ENCODE data around the gene BTBD1.
"Not testable (repeated sequence)": the region's sequence is repeated elsewhere in the genome, so short reads cannot be mapped to it uniquely, and the experiment has no call there.

BTBD1 gene

DNA sequence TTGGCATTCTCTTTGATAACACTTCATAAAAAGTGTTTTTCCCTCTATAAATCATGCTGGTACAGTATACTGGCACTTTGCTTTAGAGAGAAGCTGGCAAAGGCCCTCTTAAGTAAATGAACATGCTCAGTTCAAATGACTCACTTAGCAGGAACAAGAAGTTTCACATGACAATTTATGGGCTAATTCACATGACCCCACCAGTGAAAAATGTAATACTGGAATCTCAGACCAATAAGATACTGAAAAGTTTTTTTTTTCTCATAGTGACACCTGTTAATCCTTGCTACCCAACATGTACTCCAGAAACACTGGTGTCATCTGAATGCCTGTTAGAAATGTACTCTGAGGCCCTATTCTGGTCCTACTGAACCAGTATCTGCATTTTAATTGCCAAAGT lies 13.9 kb downstream of the BTBD1 start:
- DNase-seq, result no peak

DNA sequence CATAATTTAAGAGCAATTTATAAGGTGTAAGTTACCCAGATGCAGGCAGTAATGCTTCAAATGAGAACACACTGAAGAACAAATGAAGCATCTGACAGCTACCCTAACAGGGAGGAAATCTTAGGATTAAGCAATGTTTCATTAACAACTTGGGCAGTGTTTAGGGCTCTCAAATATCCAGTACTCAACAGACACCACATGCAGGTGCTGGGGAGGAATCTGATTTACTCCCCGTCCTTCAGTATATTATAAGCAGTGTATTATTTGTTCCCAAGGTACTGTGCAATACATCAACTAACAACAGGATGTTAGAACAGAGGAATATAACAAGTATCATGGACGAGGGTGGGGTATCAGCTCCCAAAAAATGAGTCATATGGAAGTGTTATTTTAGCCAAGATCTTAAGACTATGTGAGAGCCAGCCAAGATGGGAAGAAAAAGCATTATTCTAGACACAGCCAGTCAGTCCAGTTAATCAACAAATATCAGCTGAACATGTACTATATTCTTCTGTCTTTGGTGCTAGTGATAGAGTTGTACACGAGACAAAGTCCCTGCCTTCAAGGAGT lies 20.4 kb downstream of the BTBD1 start:
- no peak for DNase-seq

DNA sequence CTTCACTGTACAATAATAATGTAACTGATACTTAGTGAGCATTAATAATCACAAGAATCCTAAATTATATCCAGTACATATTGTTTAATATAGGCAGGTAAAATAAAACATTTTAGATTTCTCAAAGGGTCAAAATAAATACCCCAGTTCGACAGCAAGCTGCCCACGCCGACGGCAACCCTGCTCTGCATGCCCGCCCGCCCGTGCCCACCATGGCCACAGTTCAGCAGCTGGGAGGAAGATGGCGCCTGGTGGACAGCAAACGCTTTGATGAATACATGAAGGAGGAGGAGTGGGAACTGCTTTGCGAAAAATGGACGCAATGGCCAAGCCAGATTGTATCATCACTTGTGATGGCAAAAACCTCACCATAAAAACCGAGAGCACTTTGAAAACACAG lies 22.9 kb downstream of the BTBD1 start:
- DNase-seq, result no peak

DNA sequence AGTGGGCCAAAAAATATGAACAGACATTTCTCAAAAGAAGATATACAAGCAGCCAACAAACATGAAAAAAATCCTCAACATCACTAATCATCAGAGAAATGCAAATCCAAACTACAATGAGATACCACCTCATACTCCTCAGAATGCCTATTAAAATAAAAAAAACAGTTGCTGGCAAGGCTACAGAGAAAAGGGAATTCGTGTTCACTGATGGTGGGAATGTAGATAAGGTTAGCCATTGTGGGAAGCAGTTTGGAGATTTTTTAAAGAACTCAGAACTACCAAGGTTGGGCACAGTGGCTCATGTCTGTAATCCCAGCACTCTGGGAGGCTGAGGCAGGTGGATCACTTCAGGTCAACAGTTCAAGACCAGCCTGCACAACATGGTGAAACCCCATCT lies 27.8 kb downstream of the BTBD1 start:
- DNase-seq, result no peak

DNA sequence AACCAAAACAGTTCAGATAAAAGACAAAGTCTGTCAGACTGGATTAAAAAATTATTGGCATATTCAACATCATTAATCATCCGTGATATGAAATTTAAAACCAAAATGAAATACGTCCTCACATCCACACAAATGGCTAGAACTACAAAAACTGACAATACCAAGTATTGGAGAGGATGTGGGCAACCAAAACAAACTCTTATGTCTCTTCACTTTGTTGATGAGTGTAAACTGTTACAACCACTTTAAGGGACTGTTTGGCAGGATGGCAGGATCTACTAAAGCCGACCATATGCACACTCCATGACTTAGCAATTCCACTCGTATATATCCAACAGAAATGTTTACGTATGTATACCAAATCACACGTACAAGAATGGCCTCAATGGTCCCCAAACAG lies 30.8 kb downstream of the BTBD1 start:
- DNase-seq, result no peak

DNA sequence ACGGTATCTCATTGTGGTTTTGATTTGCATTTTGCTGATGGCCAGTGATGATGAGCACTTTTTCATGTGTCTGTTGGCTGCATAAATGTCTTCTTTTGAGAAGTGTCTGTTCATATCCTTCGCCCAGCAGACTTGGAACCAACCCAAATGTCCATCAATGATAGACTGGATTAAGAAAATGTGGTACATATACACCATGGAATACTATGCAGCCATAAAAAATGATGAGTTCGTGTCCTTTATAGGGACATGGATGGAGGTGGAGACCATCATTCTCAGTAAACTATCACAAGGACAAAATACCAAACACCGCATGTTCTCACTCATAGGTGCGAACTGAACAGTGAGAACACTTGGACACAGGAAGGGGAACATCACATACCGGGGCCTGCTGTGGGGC lies 35.8 kb downstream of the BTBD1 start:
- DNase-seq, result not testable (repeated sequence)

DNA sequence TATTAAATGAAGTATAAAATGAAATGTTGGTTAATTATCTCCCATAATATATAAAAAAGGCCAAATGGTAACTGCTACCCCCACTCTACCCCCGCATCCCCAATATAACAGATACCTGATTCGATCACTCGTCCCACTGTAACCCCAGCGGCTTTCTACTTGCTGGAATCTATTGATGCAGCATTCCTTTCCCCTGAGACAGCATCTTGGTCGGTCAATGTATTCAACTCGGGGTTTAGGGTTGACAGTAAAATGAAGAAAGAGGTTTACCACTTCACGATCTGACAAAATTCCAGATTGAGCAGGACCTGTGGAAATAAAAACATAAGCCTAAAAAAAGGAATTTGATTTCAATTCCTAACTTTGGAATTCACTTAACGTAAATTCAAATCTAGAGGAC lies 37.0 kb downstream of the BTBD1 start:
- no peak for DNase-seq

DNA sequence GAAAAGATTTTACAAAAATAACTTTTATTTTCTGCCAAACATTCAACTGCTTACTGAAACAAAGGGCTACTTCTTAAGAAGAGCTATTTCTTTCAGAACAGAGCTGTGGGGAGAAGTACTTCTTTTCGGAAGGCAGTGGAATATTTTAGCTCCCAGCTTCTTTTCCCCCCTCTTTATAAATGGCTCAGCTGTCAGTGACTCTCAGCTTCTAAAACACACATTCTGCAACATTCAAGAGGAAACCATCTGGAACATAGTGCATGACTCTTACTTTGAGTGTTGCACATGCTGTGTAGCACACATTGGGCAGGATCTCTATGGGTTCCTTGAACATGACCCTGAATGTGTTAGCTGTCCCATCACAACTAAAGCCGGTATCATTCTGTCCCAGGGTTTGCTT lies 48.6 kb downstream of the BTBD1 start:
- DNase-seq, result no peak

DNA sequence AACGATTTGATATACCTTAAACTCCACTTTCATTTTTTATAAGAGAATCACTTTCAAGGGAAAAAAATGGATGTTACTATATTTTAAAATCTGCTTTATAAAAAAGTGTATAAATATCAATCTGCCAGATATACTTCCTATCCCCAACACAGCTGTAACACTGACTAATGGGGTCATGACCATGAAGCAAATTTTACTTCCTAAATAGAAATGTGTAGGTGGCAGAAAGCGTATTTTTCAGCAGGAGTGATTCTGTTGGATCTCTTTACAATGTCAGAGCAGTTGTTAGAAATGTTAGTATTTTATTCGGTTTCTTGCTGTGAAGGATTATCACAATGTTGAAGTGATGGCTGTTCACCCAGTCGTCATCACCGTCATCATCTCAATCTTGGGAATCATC lies 50.1 kb downstream of the BTBD1 start:
- no peak for DNase-seq

DNA sequence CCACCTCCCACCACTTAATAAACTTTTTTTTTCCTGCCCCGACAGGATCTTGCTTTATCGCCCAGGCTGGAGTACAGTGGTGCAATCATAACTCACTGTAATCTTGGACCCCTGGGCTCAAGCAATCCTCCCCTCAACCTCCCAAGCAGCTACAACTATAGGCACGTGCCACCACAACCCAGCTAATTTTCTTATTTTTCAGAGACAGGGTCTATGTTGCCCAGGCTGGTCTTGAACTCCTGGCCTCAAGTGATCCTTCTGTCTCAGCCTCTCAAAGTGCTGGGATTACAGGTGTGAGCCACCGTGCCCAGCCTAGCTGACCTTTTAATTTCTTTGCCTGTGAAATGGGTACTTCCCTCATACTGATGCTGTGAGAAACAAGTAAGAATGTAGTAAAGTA lies 51.7 kb downstream of the BTBD1 start:
- DNase-seq, result no peak

DNA sequence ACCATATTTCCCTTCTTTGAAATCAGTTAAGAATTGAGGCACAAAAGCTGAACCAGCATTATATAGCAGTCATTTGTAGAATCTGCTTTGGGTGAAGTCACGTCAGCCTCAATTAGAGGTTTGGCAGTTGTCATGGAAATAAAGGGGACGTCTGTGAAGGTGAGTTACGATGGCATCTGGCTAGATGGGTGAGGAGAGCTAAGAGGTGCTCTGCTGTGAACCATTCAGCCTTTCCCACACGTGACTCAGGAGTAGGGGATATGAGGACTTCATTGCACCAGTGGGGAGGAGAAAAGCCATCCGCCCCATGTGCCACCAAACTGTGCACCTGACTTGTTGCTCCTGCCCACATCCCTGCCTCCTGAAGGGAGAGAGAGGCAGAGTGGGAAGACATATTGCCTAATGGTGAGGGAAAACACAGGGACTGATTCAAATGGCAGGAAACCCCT lies 52.8 kb downstream of the BTBD1 start:
- no peak for DNase-seq

DNA sequence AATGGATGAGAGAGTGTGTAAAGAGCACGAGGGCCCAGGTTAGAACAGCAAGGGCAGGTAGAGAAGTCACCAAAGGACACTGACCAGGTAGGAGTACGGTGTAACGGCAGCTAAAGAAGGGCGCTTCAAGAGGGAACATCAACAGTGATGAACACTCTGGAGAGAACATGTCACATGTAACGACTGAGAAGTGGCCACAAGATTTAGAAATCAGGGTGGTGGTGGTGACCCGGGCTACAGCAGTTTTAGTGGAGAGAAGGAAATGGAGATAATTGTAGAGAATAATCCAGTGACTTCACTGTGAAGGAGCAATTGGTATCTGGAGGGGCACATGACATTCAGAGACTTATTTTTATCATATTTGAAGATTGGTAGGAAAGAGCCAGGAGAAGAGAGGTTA lies 54.4 kb downstream of the BTBD1 start:
- no peak for DNase-seq

DNA sequence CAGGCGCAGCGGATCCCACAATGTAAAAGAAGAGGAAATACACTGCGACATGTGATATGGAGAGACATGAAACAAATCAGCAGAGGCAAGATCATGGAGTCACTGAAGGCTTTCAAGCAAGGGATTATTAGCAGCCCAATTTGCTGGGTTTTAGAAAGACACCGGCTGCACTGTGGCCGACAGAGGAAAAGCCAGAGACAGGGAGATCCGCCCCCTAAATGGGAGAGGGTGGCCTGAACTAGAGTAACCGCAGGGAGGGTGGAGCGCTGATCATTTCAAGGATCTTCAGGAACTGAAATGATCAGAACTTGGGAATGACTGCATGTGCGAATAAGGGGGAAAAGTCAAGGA lies 55.0 kb downstream of the BTBD1 start:
- no peak for DNase-seq

DNA sequence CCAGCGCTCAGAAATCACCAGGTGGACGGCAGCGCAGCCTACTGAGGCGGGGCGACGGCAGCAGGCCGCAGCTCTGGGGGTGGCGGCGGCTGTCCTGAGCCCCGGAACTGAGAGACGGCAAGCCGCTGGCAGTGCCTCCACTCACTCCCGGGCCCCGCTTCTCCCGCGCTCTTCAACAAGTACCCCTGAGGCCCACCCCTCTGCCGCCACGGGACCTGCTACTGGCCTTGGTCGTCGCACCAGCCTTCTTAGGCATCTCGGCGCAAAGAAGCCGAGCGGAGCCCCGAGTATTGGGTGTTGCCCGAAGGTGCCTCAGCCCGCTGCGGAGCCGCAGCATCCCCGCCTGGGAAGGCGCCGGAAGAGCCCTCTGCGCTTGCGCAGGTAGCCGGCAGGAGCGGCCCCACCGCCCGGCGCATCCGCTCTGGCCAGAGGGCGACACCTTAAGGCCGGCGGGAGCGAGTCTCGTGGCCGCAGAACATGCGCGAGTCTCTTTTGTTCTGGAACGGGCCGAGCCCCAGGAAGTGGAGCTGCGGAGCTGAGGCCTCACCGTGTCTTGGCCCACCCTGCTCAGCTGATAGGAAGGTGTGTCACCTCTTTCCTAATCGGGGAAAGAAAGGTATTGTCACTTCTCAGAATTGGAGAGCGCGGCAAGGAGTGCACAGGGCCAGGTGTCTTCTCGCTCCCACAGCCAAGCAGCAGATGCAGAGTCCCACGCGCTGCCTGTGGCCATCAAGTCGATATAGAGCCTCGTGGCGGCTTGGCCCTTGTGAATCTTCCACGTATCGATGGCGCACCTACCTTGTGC lies 55.6 kb downstream of the BTBD1 start, which contains the start of gene C15orf40:
TSS of gene C15orf40 (minus strand) at position 369 of the 805 bp plus-strand sequence. CDS start at position 337, 32 bp downstream.
- peak; percentile 91 for DNase-seq

DNA sequence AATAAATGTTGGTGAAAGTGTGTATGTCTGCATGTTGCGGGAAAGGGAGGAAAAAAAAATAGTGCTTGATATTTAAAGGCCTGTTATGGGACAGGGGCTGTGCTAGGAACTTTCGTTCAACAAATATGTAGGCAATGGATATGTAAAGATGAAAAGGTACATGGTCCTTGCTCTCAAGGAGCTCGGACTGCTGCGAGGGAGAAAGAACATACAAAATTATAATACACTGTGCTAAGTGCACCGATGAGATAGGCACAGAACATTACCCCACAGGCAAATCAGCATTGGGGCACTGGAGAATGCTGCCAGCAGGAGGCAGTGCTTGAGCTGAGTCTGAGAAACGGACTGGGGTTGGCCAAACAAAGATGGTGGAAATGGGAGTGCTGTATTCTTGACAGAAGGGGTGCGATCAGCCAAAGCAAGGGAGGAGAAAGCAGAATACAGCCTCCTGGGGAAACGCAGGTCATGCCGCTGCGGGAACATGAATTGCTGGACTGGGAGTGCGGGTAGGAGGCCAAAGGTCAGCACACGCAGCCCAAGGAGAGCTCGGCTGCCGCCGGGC lies 56.3 kb downstream of the BTBD1 start:
- peak; percentile 75 for DNase-seq

DNA sequence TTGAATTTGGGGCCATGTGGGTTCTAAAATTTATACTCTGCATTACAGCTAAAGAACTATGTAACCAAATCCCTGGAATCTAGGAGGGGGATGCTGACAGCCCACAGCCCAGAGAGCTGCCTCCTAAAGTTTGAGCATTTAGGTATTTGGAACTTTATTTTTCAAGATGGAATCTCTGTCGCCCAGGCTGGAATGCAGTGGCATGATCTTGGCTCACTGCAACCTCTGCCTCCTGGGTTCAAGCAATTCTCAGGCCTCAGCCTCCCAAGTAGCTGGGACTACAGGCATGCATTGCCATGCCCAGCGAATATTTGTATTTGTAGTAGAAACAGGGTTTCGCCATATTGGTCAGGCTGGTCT lies 66.4 kb downstream of the BTBD1 start:
- not testable (repeated sequence) for DNase-seq

DNA sequence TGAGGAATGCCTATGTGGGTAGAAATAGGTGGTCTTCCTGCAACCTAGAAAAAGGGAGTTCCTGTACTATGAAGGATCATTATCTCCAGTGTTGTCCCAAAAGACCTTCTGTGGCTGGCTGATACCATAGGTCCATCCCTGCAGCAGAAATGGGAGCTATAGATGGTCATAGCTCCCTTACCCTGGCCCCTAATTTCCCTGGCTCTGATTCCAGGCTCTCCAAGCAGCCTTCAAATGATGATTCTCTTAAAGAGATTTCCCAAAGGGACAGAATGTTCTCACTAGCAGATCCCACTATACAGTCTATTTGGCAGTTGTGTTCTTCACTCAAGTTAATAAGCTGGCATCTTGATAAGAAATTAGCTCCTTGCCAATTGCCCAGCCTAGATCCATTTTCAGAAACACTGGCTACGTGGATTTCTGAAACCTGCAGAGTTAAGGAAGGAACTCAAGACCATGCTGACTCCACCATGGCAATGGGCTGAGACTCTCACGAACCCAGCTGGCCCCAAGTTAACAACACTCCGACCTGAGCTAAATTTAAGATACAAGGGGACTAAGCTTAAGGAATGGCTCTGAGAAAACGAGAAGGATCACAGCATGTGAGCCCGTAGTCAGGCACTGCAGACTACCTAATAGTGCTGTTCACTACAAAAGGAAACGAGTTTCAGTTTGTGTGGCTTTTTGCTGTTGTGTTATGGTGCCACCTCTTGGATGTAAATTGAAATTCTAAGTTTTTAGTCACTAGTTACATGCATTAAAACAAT lies 67.0 kb downstream of the BTBD1 start:
- peak; percentile 35 for DNase-seq

DNA sequence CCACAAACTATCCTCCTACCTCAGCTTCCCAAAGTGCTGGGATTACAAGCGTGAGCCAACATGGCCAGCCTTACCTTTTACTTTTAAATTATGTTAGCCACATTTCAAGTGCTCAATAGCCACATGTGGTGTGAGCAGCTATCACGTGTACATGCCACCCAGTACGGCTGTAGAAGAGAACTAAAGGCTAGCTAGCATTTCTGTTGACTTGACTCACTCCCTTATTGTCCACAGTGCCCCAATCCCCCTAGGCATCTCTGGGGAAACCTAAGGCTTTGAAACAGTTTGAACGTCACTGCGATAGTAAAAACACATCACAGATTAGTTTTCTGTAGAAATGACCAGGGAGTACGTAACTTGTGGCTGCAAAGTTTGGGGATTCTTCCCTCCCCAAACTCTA lies 67.6 kb downstream of the BTBD1 start:
- no peak for DNase-seq

DNA sequence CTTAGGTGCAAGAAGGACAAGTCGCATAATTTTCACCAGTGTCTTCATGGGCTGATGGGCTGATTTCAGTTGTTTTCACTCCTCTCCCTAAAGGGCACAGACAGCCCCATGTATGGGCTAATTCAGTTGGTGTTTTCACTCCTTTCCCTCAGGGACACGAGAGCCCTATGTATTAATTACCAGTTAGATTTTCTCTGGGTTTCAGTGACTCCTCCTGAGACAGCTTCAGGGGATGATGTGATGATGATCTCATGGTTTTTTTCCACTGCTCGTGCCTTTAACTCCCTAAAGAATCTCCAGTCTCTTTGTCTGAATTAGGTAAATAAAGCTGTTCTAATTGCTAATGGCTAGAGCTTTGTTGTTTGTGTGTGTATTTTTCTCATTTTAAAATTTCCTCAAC lies 71.1 kb downstream of the BTBD1 start:
- DNase-seq, result no peak

DNA sequence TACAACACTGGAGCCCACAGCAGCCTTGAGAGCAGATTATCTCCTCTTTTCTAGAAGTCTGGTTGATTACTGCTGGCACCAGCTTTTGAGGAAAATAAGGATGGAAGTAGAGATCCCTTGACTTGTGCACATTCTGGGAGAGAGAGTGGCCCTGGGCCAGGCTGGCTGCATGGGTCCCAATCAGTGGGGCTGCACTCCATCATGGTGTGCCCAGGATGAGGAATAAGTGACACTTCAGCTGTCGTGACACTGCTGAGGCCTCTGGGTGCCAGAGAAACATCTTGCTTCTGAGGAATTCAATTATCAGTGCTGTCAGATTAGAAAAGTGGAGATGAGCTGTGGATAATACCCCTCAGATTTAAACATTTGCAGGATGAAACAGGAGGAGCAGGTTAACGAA lies 72.0 kb downstream of the BTBD1 start:
- DNase-seq, result no peak

DNA sequence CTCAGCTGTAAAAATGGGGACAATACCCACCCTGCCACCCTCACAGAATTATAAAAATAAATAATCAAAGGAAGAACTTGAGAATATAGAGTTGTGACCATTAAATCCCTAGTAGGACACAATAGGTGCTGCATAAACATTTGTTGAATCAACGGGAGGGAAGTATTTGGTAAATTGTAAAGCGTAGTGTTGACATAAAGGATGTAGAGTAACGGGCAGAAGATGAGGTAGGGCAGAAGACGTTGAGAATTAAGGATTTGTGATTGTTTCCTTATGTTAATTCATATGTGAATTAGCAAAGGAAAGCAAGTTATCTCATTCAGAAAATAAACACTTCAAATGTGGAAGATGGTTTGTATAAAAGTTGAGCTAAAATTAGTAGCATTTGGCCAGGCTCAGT lies 73.9 kb downstream of the BTBD1 start:
- DNase-seq, result no peak

DNA sequence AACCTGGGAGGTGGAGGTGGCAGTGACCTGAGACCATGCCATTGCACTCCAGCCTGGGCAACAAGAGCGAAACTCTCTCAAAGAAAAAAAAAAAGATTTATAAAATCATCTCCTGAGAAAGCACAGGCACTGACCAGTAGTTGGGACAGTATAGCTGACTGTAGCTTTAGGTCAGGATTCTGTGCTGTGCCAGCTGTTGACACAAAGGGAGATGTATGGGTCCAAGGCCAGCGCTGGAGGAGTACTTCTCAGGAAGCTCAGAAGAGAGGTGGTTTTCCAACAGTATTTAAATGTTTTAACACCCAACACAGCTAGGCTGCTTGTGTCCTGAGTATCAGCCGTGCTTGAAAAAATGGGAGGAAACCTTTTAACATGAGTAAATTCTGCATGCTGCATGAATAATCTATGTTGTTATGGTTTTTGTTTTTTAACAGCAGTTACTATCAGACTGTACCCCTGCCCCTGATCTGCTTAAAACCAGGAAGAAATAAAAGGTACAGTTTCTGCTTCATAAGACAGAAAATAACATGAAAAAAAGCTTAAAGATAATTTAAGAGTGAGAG lies 74.5 kb downstream of the BTBD1 start:
- DNase-seq, result no peak

DNA sequence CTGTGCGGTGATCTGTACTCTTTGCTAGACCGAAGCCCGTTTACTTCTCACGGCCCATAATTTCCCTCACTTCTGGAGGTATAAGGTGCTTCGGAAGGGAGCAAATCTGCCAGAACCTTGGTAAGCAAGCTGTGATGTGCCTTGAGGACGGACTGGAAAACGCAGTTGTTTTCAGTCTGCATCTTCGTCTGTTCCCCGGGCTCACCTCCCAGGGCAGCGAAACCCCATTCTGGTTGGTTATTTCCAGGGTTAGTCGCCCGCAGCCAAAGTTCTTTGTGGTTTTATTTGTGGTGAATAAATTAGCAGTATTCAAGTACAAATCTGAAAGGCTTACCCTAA lies 80.6 kb downstream of the BTBD1 start:
- DNase-seq, result peak; percentile 6
